Endothelial cell of hepatic sinusoid (primary cell): Measurements from ENCODE around the gene SUPT20H.

ENCODE experiments used
- in situ Hi-C: cut with HindIII; loops from 2 replicates; pipeline ENCODE4 v1.10.0; 2017; ENCODE audit warnings: low sequenced_read_pairs

Gene SUPT20H

GRCh38 chr13:37010424-37010823 lies 49.1 kb downstream of the SUPT20H start:
- in situ Hi-C loops = no loop called here

DNA sequence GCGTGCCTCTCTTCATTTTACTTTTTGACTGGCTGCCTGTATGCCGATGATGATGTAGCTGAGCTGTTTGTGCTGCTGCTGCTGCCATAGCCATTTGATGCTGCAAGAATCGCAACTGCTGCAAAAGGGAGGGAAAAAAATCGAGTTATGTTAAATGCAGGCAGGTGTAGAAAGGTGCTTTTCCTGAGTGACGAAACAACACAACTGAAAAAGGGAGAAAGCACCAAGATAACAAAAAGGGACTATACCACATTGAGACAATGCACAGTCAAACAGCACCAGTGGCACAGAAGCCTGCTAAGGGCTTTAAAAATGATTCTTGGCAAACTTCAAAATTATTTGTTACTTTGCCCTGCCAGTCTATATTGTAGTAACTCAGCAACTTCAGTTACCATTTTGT lies 49.8 kb downstream of the SUPT20H start:
- in situ Hi-C loops = no loop called here

DNA sequence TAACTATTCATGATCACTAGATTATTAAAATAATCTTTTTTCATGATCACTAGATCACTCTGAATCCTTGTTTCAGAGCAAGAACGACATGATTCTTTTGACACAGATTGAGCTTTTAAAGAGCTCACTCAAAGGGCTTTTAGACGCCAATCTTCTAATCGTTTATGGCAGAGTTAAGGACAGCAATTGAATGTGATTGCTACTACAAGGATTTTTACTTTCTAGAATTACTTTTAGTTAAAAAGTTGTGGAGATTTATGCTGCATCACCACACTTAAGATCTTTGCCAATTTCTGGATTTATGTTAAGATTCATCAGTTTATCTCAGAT lies 57.6 kb downstream of the SUPT20H start:
- in situ Hi-C loops = no loop called here

- in situ Hi-C loops = no loop called here
These were observed 60.3 kb downstream of the SUPT20H start, which contains the start of gene ALG5 for GRCh38 chr13:36999054-36999714. ALG5 (minus strand) TSS chr13:36999340; CDS start chr13:36999300, 40 bp downstream.

DNA sequence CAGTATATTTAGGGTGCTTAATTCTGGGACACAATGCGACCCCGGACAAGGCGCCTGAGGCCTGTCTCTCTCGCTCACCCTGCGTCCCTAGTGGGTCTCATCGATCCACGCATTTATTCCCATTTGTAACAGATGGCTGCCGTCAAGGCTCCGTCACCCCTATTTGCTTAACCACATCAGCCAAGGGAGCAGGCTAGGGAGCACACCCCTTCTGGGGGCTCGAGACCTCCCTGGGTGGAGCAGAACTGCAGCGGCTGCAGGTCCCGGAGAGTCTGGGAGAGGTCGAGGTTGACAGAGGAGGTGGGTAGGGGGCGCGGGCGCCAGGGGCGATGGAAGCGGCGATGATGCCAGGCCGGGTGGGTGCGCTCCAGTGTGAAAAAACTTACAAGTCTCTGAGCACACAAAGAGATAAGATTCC lies 60.9 kb downstream of the SUPT20H start:
- in situ Hi-C loops = no loop called here

GRCh38 chr13:36997716-36998427 lies 61.6 kb downstream of the SUPT20H start:
- in situ Hi-C loops = no loop called here

- in situ Hi-C loops = no loop called here
These were observed 67.1 kb downstream of the SUPT20H start for GRCh38 chr13:36992362-36992761.

DNA sequence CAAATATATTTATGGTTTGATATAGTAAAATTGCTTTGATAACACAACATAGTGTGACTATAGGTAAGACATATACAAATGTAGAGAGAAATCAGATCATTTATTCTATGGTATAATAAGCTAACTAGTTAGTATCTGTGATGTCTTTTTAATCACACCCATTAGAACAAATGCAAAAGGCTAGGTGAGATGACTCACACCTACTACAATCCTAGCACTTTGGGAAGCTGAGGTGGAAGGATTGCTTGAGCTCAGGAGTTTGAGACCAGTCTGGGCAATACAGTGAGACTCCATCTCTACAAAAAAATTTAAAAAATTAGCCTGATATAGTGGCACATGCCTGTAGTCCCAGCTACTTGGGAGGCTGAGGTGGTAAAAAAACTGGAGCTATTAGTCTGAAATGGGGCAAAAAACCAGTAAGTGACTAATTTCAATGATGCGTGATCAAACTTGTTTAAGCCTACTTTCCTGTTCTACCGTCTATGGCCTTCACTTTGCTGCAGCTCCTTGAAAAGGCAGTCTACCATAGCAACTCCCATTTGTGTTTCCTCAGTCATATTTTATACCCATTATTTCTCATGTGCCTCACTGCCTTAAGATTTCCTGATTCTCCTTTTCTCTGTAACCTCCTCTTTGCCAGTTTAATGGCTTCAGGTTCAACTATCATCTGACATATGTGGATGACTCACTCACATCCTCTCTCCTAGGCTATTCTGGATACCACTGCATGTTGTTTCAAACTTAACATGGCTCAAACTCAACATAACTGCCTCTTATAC lies 72.8 kb downstream of the SUPT20H start:
- in situ Hi-C loops = loop anchor here (10.0 kb wide), 1 partner anchor 132 kb away; no protein-coding TSS in a partner anchor

- in situ Hi-C loops = loop anchor here (10.0 kb wide), 1 partner anchor 126 kb away; no protein-coding TSS in a partner anchor
These were observed 78.2 kb downstream of the SUPT20H start for GRCh38 chr13:36981156-36981743.

GRCh38 chr13:36979361-36980050 lies 80.0 kb downstream of the SUPT20H start:
- in situ Hi-C loops = loop anchor here (10.0 kb wide), 1 partner anchor 125 kb away; no protein-coding TSS in a partner anchor

DNA sequence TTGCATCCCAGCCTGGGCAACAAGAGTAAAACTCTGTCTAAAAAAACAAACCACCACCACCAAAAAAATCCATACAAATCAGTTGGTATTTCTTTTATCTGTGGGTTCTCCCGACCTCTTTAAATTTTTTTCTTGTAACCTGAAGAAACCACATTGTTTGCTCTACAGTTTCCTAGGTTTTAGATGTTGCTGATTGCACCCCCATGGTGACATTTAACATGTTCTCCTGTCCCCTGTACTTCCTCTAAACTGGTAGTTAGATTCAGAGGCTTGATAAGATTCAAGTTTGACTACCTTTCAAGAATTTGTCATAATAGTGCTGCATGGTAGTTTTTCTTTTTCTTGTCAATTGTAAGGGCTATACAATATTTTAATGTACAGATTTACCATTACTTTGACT lies 84.3 kb downstream of the SUPT20H start:
- in situ Hi-C loops = no loop called here

DNA sequence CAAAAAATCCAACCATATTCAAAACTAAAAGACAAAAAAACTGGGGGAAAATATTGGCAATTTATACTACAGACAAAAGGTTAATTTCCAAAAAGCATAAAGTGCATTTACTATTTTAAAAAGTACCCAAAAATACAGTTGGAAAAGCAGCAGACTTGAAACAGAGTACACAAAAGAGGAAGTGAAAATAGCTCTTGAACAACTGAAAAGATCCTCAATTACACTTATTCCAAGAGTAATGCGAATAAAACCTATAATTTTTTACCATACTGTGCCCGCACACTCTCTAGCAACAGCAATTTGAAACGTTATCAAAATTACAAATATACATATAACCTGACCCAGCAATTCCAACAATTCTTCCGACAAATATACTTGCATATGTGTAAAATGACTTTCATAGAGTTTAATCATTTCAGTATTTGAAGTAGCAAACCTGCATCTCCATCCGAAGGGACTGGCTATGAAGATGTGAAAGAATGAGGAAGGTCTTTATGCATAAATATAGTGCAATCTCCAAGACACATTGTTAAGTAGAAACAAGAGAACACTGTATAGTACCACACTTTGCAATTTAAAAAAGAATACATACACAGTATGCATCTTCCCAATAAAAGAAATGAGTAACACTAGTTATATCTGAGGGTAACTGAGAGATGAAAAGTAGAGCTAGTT lies 85.7 kb downstream of the SUPT20H start:
- in situ Hi-C loops = no loop called here

- in situ Hi-C loops = no loop called here
These were observed 86.5 kb downstream of the SUPT20H start for GRCh38 chr13:36973009-36973408.

DNA sequence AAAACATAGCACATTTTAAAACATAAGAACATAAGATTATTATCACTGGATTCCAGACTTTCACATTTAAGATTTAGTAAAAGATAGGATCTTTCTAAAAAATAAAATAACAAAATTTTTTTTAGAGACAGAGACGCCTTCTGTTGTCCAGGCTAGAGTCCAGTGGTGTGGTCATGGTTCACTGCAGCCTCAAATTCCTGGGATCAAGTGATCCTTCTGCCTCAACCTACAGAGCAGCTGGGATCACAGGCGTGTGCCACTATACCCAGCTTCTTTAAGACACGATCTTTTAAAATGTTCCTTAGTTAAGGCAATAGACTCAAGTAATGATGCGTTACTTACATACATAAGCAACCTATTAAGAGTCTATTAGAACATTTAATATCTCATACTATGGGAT lies 93.1 kb downstream of the SUPT20H start:
- in situ Hi-C loops = loop anchor here (5.0 kb wide), 1 partner anchor 89 kb away; no protein-coding TSS in a partner anchor

GRCh38 chr13:36965767-36966166 lies 93.7 kb downstream of the SUPT20H start:
- in situ Hi-C loops = loop anchor here (5.0 kb wide), 1 partner anchor 88 kb away; no protein-coding TSS in a partner anchor

DNA sequence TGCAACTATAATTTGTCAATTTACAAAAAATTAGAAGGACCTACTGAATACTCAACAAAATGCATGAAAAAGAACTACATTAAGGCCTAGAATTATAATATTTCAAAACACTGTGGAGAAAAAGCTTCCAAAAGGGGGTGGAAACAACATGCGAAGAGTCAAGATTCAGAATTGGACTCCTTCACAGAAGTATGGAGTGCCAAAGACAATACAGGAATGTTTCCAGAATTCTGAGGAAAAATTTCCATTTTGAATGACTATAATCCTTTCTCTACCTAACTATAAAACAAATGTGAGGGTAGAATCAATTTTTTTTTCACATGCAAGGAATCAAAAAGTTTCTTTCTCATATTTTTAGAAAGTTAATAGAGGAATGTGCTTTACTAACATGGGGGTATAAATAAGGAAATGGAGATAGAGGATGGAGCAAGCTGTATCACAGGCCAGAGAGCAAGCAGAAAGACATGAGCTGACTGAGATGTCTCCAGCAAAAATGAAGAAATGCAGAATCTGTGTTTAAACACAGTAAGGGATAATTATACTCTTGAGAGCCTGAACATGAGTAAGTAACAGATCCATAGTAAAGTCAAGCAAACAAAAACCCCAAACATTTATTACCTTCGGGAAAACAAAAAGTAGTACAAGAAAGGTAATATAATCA lies 99.9 kb downstream of the SUPT20H start:
- in situ Hi-C loops = no loop called here
